Fibroblast of upper back skin (primary cell): ENCODE results near the gene RUBCN.
"Not testable (repeated sequence)": the region's sequence is repeated elsewhere in the genome, so short reads cannot be mapped to it uniquely, and the experiment has no call there.

Source experiments
- DNase-seq: peaks from one replicate; pipeline ENCODE4 v3.0.0-alpha.2; 2013

The RUBCN gene

DNA sequence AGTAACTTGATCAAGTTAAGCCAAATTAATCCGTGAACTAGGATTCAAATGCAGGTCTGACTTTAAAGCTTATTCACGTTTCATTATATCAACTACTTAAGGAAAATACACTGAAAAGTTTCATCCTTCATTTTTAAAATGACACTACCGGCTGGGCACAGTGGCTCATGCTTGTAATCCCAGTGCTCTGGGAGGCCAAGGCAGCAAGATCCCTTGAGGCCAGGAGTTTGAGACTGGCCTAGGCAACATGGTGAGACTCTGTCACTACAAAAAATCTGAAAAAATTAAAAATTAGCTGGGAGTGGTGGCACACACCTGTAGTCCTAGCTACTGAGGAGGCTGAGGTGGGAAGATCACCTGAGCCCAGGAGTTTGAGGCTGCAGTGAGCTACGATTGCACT is 3.7 kb downstream of the RUBCN start:
- DNase-seq = no peak

DNA sequence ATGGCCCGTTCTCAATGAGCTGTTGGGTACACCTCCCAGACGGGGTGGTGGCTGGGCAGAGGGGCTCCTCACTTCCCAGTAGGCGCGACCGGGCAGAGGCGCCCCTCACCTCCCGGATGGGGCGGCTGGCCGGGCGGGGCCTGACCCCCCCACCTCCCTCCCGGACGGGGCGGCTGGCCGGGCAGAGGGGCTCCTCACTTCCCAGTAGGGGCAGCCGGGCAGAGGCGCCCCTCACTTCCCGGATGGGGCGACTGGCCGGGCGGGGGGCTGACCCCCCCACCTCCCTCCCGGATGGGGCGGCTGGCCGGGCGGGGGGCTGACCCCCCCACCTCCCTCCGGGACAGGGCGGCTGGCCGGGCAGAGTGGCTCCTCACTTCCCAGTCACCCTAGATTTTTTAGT is 5.2 kb downstream of the RUBCN start:
- DNase-seq = not testable (repeated sequence)

- not testable (repeated sequence) for DNase-seq
Measured at GRCh38 chr3:197730770-197731169, 5.9 kb downstream of the RUBCN start.

- peak; percentile 83 for DNase-seq
Measured at GRCh38 chr3:197730200-197730599, 6.5 kb downstream of the RUBCN start.

- DNase-seq = no peak
Measured at GRCh38 chr3:197728487-197728886, 8.2 kb downstream of the RUBCN start.

DNA sequence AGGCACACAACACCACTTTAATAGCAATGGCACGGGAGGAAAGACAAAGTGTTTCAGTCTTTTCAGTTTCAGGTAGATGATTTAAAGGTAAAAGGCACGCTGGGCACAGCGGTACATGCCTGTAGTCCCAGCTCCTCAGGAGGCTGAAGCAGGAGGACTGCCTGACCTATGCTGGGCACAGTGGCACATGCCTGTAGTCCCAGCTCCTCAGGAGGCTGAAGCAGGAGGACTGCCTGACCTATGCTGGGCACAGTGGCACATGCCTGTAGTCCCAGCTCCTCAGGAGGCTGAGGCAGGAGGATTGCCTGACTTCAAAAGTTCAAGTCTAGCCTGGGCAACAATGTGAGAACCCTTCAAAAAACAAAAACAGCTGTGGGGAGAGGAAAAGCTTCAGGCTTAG is 8.8 kb downstream of the RUBCN start:
- not testable (repeated sequence) for DNase-seq

DNA sequence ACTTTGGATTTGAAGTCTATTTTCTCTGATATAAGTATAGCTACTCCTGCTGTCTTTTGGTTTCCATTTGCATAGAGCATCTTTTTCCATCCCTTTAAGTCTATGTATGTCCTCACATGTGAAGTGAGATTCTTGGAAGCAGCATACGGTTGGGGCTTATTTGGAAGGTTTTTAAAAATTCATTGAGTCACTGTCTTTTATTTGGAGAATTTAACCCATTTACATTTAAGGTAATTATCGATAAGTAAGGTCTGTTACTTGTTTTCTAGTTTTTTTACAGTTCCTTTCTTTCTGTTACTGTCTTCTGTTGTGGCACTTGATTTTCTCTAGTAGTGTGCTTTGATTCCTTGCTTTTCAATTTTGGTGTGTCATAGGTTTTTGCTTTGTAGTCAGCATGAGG is 14.0 kb downstream of the RUBCN start:
- no peak for DNase-seq

DNA sequence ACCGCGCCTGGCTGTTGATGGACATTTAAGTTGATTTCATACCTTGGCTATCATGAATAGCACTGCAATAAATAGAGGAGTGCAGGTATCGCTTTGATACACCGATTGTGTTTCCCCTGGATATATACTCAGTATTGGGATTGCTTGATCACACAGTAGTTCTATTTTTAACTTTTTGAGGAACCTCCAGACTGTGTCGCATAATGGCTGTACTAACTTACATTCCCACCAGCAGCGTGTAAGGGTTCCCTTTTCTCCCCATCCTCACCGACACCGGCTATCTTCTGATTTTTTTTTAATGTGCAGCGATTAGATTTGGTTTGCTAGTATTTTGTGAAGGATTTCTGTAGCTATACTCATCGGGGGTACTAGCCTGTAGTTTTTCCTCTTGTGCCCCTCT is 16.0 kb downstream of the RUBCN start:
- no peak for DNase-seq

GRCh38 chr3:197718891-197719290 is 17.8 kb downstream of the RUBCN start:
- peak; percentile 68 for DNase-seq

GRCh38 chr3:197714251-197714650 is 22.5 kb downstream of the RUBCN start:
- no peak for DNase-seq

- DNase-seq = no peak
Measured at GRCh38 chr3:197713477-197713822, 23.3 kb downstream of the RUBCN start.

DNA sequence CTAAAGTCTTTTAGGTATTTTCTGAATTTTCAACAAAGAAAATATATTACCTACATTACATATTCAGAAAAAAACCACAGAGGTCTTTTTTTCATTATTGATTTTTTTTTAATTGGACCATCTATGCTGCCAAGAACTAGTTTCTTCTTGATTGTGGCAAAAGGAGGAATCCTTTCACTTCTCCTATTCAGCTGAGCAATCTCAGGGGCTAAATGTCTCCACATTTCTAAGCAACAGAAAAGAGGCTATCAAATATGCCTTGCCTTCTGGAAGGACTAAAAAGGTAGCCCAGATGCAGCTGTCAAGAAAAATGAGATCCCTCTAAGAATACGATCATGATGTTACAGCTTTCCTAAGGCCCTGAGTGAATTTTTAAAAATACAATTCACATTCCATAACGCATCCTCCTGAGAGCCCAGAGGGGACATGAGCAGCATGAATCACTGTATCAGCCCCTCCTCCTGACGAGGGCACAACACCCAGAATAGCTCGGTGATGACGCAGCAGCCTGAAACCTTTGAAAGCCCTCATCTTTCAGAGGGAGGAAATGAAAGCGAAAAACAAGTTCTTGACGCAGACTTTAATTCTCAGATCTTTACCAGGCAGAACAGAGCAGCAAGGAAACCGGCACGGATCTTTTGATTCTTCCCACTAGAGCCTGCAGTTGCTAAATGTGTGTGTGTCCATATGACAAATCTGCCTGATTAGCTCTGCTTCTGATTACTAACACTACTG is 24.6 kb downstream of the RUBCN start:
- peak; percentile 98 for DNase-seq

DNA sequence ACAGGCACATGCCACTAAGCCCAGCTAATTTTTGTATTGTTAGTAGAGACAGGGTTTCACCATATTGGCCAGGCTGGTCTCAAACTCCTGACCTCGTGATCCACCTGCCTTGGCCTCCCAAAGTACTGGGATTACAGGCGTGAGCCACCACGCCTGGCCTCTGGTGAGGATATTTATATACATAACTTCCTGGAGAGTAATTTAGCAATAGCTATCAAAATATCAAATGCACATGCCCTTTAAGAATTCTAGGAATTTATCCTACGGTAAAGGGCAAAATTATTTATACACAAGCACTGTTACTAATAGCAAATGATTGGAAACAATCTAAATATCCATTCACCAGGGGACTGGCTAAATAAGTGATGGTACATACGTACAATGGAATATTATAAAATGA is 25.7 kb downstream of the RUBCN start:
- DNase-seq = peak; percentile 24

DNA sequence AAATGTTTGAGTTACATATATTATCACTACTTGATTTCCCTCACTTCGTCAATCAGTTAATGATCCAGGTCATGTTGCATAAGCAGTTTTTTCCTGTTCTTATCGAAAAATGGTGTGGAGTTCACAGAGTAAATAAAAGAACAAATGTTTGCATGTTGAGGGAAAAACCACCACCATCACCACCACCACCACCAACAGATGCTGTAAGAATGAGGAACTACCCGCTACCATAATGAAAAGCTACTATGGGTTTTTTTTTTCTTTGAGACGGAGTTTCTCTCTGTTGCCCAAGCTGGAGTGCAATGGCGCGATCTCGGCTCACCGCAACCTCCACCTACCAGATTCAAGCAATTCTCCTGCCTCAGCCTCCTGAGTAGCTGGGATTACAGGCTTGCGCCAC is 27.6 kb downstream of the RUBCN start:
- no peak for DNase-seq

DNA sequence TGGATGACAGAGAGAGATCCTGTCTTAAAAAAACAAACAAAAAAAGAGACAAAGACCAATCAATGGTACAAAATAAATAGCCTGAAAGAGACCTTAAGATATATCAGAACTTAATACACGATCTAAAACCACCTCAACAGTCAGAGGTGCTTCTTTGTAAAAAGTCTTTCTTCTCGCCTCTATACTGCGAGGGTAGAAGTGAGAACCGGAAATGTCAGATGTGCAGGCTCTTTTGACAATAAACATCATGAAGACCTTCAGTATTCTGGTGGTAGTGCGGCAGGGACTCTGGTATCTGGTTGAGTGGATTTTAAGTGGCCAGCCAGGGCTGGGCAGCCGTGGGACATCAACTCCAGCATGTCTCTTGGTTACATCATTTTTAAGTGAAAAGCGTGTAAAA is 30.0 kb downstream of the RUBCN start:
- no peak for DNase-seq

DNA sequence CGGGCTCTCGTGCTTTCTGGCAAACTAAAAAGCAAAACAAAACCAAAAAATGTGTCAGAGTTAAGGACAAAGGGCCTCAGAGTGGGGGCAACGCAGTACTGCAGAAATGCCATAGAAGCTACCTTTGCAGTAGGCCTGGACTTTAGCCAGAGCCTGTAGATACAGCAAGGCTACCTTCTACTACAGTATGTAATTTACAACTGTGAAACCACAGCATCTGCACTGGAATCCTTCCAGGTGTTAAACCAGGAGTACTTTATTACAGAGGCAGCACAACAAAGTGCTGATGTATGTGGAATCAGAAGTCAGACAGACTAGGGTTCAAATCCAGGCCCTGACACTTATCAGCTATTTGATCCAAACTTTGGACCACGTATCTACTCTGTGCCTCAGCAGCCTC is 34.9 kb downstream of the RUBCN start:
- no peak for DNase-seq

DNA sequence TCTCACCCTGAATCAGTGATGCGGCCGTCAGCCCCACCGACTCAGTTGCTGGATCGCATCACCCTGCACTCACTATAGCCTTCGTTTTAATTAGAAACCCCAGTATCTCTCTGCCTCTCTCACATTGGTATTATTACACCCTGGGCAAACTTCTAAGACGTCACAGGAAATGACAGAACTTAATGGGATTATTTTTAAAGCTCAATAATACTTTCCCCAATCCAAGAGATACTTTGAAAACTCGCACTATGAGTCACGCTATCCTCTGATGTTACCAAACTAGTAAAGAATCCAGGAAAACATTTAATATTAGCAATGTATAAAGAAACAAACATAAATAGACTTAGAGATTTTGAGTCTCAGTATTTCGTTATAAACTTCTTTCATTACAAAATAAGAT is 36.6 kb downstream of the RUBCN start:
- DNase-seq = no peak

- DNase-seq = no peak
Measured at GRCh38 chr3:197697355-197697754, 39.3 kb downstream of the RUBCN start.

GRCh38 chr3:197694251-197694650 is 42.5 kb downstream of the RUBCN start:
- no peak for DNase-seq

GRCh38 chr3:197692641-197693040 is 44.1 kb downstream of the RUBCN start:
- DNase-seq = peak; percentile 57

- DNase-seq = no peak
Measured at GRCh38 chr3:197690754-197691153, 46.0 kb downstream of the RUBCN start.

DNA sequence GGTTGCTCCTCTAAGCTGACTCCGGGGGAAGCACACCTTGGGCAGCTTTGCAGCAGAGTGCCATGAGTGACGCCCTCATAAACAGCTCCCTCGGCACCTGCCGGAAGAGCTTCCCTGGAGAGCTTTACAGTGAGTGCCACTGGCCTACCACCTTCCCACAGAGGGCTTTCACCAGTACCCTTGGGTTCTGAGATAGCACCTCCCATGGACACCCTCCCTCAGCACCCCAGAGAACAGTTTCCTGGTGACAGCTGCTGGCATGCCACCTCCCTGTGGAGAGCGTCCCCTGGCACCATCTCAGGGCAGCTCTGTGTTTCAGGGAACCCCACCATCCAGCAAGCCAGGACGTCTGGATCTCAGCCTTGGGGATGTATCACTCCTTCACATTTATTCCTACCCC is 49.1 kb downstream of the RUBCN start:
- DNase-seq = no peak

DNA sequence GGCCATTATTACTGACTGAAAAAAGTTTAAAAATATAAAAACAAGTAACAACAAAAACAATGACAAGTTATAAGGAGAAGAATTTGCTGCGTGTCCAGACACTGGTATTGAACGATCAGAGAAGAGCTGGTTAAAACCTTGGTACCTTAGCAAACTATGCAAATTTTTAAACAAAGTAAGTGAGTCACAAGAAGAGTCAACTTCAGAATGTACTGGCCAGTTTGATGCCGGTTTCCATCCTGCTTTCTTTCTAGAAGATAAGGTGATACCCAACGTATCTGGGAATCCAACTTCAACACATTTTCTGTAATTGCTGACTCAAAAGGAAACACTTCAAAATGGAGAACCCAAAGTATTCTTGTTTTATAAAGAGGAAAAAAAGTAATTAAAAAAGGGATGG is 49.8 kb downstream of the RUBCN start:
- no peak for DNase-seq

- no peak for DNase-seq
Measured at GRCh38 chr3:197685546-197685945, 51.2 kb downstream of the RUBCN start.

DNA sequence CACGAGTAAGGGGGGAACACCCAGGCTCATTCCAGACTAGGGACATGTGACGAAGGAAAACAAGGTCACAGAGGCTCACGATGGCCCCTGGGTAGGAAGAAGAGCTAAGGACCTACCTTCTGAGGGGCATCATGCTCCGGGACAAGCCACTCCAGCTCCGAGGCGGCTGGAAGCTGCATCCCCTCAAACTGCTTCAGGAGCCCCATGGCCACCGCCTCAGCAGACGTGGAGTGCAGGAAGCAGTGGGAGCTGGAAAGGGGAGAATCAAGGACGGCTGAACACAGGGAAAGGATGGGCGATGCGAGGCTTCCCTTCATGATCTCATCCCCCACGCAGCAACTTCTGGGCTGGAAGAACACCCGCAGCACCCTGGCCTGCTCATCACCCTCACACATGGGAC is 53.5 kb downstream of the RUBCN start:
- DNase-seq = no peak

DNA sequence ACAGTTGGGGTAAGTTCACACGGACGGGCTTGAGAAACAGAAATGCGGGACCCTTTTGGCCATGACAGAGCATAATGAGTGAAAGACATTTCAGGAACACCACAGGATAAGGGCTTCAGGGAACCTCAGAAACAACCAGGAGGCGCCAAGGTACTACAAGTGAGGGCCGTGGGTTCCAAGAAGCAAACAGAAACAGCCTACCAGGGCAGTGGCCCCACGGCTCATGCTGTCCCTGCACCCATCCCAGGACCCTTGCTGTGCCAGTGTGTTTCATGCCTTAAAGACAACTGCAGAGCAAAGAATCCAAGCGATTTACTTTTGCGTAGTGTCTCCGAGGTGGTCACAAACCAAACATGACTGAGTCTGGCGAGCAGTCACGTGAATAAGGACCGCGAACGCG is 54.0 kb downstream of the RUBCN start:
- peak; percentile 5 for DNase-seq
